Measurements from ENCODE around the gene PRR19.

The PRR19 gene

DNA sequence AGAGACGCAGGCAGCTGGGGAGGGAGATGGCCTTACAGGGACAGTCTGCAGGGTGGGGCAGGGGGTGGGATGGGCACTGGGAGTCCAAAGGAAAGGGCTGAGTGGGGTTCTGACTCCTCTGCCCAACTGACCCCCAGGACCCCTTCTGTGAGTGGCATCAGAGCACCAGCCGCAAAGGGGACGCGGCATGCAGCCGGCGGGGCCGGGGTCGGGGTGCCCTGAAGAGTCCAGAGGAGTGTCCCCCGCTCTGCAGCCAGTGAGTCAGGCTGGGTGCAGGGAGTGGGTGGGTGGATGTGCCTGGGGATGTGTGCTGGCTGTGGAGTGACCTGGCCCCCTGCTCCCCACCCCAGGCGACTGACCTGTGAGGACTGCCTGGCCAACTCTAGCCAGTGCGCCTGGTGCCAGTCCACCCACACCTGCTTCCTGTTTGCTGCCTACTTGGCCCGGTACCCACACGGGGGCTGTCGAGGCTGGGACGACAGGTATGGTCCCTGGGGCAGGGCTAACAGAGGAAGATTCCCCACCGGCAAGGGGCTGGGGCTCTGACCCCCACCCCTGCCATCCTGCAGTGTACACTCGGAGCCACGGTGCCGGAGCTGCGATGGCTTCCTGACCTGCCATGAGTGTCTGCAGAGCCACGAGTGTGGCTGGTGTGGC, 49.3 kb downstream of the PRR19 start:
- DNase-seq (ENCODE audit: low read depth): no peak

DNA sequence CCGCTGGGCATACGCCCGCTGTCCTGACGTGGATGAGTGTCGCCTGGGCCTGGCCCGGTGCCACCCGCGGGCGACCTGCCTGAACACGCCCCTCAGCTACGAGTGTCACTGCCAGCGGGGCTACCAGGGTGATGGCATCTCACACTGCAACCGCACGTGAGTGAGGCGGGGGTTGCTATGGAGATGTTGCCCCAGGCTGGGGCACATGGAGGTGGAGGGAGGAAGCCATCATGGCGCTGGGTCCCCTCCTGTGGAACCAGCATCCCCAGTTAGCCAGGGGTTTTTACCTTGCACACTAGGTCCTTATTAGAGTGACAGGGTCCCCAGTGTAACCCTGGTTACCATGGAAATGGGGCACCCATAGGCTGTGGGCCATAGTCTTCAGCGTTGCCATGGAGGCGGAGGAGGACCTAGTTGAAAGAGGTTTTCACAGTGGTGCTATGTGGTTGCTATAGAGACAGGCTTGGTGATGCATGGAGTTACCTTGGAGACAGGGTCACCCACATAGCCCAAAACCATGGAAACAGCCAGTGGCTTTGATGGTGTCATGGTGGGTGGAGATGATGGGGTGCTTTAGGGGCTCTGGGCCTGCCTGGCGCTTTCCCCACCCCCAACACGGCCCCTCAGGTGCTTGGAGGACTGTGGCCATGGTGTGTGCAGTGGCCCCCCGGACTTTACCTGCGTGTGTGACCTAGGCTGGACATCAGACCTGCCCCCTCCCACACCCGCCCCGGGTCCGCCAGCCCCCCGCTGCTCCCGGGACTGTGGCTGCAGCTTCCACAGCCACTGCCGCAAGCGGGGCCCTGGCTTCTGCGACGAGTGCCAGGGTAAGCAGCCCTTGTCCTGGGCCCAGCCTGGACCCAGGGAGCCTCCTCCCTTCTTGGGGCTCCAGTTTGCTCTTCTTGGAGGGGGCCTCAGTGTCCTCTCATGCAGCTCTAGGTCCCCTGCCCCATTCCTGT, 50.6 kb downstream of the PRR19 start:
- no peak for DNase-seq (ENCODE audit: low read depth)

DNA sequence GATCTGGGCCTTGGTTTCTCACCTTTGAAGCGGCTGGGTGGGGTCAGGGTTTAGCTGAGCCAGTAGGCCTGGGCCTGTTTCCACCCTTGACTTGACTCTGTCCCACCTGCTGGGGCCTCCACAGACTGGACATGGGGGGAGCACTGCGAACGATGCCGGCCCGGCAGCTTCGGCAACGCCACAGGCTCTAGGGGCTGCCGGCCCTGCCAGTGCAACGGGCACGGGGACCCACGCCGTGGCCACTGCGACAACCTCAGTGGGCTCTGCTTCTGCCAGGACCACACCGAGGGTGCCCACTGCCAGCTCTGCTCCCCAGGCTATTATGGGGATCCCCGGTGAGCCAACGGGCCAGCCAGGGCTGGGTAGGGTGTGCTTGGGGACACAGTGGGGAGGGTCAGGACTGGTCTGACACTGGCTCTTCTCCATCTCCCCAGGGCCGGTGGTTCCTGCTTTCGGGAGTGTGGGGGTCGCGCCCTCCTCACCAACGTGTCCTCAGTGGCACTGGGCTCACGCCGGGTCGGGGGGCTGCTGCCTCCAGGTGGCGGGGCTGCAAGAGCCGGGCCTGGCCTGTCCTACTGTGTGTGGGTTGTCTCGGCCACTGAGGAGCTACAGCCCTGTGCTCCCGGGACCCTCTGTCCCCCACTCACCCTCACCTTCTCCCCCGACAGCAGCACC, 51.5 kb downstream of the PRR19 start:
- DNase-seq (ENCODE audit: low read depth): no peak

DNA sequence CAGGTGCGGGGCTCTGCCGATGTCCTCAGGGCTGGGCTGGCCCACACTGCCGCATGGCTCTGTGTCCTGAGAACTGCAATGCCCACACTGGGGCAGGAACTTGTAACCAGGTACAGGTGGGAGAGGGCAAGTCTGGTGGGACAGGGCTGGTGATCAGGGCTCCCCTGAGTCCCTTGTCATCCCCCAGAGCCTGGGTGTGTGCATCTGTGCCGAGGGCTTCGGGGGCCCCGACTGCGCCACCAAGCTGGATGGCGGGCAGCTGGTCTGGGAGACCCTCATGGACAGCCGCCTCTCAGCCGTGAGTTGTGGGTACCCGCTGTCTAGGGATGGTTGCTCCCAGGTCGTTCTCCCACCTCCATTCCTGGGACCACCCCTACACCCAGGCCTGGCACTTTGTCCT, 54.0 kb downstream of the PRR19 start:
- no peak for DNase-seq (ENCODE audit: low read depth)

DNA sequence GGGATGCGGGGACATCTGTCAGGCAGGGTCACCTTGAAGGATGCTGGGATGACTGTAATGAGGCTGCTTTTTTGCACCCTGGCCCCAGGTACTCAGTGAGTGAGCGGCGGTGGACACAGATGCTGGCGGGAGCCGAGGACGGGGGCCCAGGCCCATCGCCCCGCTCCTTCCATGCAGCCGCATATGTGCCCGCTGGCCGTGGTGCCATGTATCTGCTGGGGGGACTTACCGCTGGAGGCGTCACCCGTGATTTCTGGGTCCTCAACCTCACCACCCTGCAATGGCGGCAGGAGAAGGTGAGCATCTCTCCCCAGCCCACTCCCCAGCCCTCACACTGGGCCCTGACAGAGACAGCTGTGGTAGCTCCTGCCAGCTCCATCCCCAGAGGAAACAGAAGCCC, 54.8 kb downstream of the PRR19 start:
- DNase-seq (ENCODE audit: low read depth): no peak

DNA sequence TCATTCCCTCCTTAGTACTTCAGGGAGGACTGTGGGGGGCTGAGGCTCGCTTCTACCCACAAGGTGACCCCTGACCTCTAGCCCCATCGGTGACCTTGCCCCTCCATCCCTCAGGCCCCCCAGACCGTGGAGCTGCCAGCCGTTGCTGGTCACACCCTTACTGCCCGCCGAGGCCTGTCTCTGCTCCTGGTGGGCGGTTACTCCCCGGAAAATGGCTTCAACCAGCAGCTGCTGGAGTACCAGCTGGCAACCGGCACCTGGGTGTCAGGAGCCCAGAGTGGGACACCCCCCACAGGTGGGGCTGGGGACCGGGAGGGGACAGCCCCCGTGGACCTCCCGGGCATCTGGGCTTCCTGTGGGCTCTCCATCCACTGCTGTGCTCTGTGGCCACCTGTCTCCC, 55.4 kb downstream of the PRR19 start:
- no peak for DNase-seq (ENCODE audit: low read depth)

Measured in activated T-cell treated with anti-CD3 and anti-CD28 coated beads for 48 hours (primary cell).